Esophagus squamous epithelium (tissue), 5 donors: ENCODE results near the gene SESN3. TPM values are rescaled to one million over a fixed set of nuclear protein-coding genes. Genes with fewer than 3 reads are reported as not detected.

Experiments
- DNase-seq: peaks from one replicate; lab custom pipeline; 2025; lab: John Stamatoyannopoulos, UW
- H3K27ac ChIP-seq, 4 donors: fragments of 200-600 bp; sonication (generic); one replicate each; pipeline ENCODE4 v1.5.1; 2016 to 2019; ENCODE audit warnings: mild to moderate bottlenecking in 1 of 4
- H3K27me3 ChIP-seq, 4 donors: fragments of 200-600 bp; sonication (generic); 1 replicate in 3 of 4; 2 replicates in 1 of 4; pipeline versions ENCODE4 v1.5.1 to v1.6.0; 2017 to 2021; ENCODE audit warnings: antibody characterized with exemption in 1 of 4
- H3K36me3 ChIP-seq, 3 donors: fragments of 200-600 bp; sonication (generic); one replicate each; pipeline ENCODE4 v1.5.1; 2016 to 2019
- H3K4me1 ChIP-seq, 3 donors: fragments of 200-600 bp; sonication (generic); one replicate each; pipeline ENCODE4 v1.5.1; 2017 to 2019
- H3K4me3 ChIP-seq, 4 donors: fragments of 200-600 bp; sonication (generic); 1 replicate in 3 of 4; 2 replicates in 1 of 4; pipeline ENCODE4 v1.5.1; 2016 to 2019; ENCODE audit warnings: mild to moderate bottlenecking in 2 of 4, moderate library complexity in 1 of 4
- H3K9me3 ChIP-seq, 3 donors: fragments of 200-600 bp; sonication (generic); one replicate each; pipeline ENCODE4 v1.5.1; 2016 to 2019
- CTCF ChIP-seq, 6 experiments: fragments of 450-650 bp in 4 of 6; fragments of 200-600 bp in 2 of 6; sonication (generic) in 2 of 6; IDR thresholded peaks; one replicate each; pipeline ENCODE4 v1.5.1; 2016 to 2019; ENCODE audit warnings: antibody characterized with exemption in 6 of 6, mild to moderate bottlenecking in 4 of 6, moderate library complexity in 4 of 6
- POLR2A ChIP-seq, 4 donors: fragments of 450-650 bp; IDR thresholded peaks; one replicate each; pipeline ENCODE4 v1.6.1; 2017; ENCODE audit warnings: antibody characterized with exemption in 4 of 4, mild to moderate bottlenecking in 4 of 4, moderate library complexity in 3 of 4
- WGBS, 2 donors: methylation state at CpG; one replicate each; pipeline ENCODE4 v1.1.5; 2018; 5-methylcytosine and 5-hydroxymethylcytosine counted together
- intact Hi-C: fragments of 100-400 bp; cut with DNase I; formaldehyde crosslinking; loops from one replicate; pipeline ENCODE4 v1.15.0; 2022
- total RNA-seq, 4 donors: library from RNA; depleted of rRNA; stranded (reverse); fragments of >200 nt; gene quantifications; one replicate each; pipeline ENCODE4 v1.1.0, GENCODE V29; 2016
- donor health status: DM: yes; HTN: yes; CAD: no.

SESN3 gene
- total RNA-seq, 4 donors from 2014 or later: 11.3 to 33.7 (median 22.1) TPM

GRCh38 chr11:95239871-95240649, 9.1 kb upstream of the SESN3 start:
- no peak for DNase-seq
- H3K27me3 ChIP-seq: no peaks in the 10 kb centered on the region
- H3K4me1 ChIP-seq: peaks cover 0 to 17% (median 5%) of the 10 kb centered on the region in 3 donors
- H3K36me3 ChIP-seq: no peaks in the 10 kb centered on the region
- 62 to 73% methylated on average over 5 of the region's 5 CpGs for WGBS, 2 donors
- H3K4me3 ChIP-seq: no peak overlapping the region
- intact Hi-C loops: loop anchor here (10.0 kb wide), 1 partner anchor 465 kb away; no protein-coding TSS in a partner anchor
- no peaks in the 10 kb centered on the region for H3K9me3 ChIP-seq
- no peak overlapping the region for H3K27ac ChIP-seq
- TF ChIP-seq POLR2A (IDR thresholded peaks at IDR 0.05): no peak
- TF ChIP-seq CTCF (IDR thresholded peaks at IDR 0.05): no peak

- Histone ChIP-seq H3K36me3 (no peaks in the 10 kb centered on the region), H3K27me3 (no peaks in the 10 kb centered on the region), H3K27ac (peak overlapping the region; percentile 94 to 96 (median 96)), H3K9me3 (no peaks in the 10 kb centered on the region), H3K4me3 (peak overlapping the region; percentile 36 to 94 (median 88)), H3K4me1 (peaks cover 6 to 51% (median 13%) of the 10 kb centered on the region in 3 donors)
- TF ChIP-seq CTCF (IDR thresholded peaks at IDR 0.05) (no peak), POLR2A (IDR thresholded peaks at IDR 0.05) (no peak)
- 37 to 38% methylated on average over 3 of the region's 3 CpGs for WGBS, 2 donors
- intact Hi-C loops: loop anchor here (10.0 kb wide), 1 partner anchor 472 kb away; no protein-coding TSS in a partner anchor
- no peak for DNase-seq
These were observed 1.7 kb upstream of the SESN3 start for GRCh38 chr11:95232666-95233065.

GRCh38 chr11:95231881-95232605, 1.0 kb upstream of the SESN3 start:
- H3K4me3 ChIP-seq: peak overlapping the region; percentile 36 to 94 (median 88)
- peak; percentile 24 for DNase-seq
- H3K27ac ChIP-seq: peak overlapping the region; percentile 94 to 96 (median 96)
- H3K4me1 ChIP-seq: peaks cover 8 to 57% (median 13%) of the 10 kb centered on the region in 3 donors
- intact Hi-C loops: loop anchor here (10.0 kb wide), 1 partner anchor 473 kb away; no protein-coding TSS in a partner anchor
- no peaks in the 10 kb centered on the region for H3K9me3 ChIP-seq
- WGBS, 2 donors: 1 to 3% methylated on average over 20 to 29 of the region's 35 CpGs
- no peaks in the 10 kb centered on the region for H3K27me3 ChIP-seq
- TF ChIP-seq POLR2A (IDR thresholded peaks at IDR 0.05) (peak in 2 of 4 donors; percentile 24 to 56), CTCF (IDR thresholded peaks at IDR 0.05) (no peak)
- H3K36me3 ChIP-seq: no peaks in the 10 kb centered on the region

- TF ChIP-seq POLR2A (IDR thresholded peaks at IDR 0.05): no peak
- TF ChIP-seq CTCF (IDR thresholded peaks at IDR 0.05): no peak
- intact Hi-C loops: loop anchor here (10.0 kb wide), 1 partner anchor 474 kb away; no protein-coding TSS in a partner anchor
These were observed 234 bp downstream of the SESN3 start for GRCh38 chr11:95230810-95231126.

More at GRCh38 chr11:95230810-95231126, 234 bp downstream of the SESN3 start:
- Histone ChIP-seq H3K27me3 (no peaks in the 10 kb centered on the region), H3K36me3 (no peaks in the 10 kb centered on the region), H3K9me3 (no peaks in the 10 kb centered on the region), H3K4me1 (peaks cover 8 to 69% (median 13%) of the 10 kb centered on the region in 3 donors), H3K27ac (peak overlapping the region; percentile 94 to 96 (median 96)), H3K4me3 (peak overlapping the region; percentile 87 to 97 (median 92))
- WGBS, 2 donors: no CpG with 5 or more reads among the region's 40 CpGs
- no peak for DNase-seq
